GM23338 (cell line): ENCODE data around the gene DOCK1. TPM values are rescaled to one million over a fixed set of nuclear protein-coding genes. Genes with fewer than 3 reads are reported as not detected.

Experiments used
- ATAC-seq: fragments of 200-7000 bp; cut with Tn5 transposase; 3 replicates; pipeline ENCODE4 v1.9.1; 2020
- DNase-seq: peaks from one replicate; pipeline ENCODE4 v3.0.0-alpha.2; 2015; ENCODE audit warnings: low spot score
- H2AFZ ChIP-seq: fragments of 200-600 bp; sonication (generic); 2 replicates; pipeline ENCODE4 v1.8.0; 2016; ENCODE audit warnings: antibody characterized with exemption, mild to moderate bottlenecking, moderate library complexity
- H3F3A ChIP-seq: fragments of 200-600 bp; sonication (generic); replicated peaks from 2 replicates; pipeline ENCODE4 v1.8.0; 2017; ENCODE audit warnings: antibody characterized with exemption, mixed run types, low read depth
- H3K27ac ChIP-seq: fragments of 200-600 bp; sonication (generic); 2 replicates; pipeline ENCODE4 v1.6.1; 2016; ENCODE audit warnings: low read depth
- H3K27me3 ChIP-seq: fragments of 200-600 bp; sonication (generic); 2 replicates; pipeline ENCODE4 v1.8.0; 2016; ENCODE audit warnings: mild to moderate bottlenecking, mixed run types, moderate library complexity; ENCODE audit not compliant: insufficient read depth
- H3K36me3 ChIP-seq: fragments of 200-600 bp; sonication (generic); 2 replicates; pipeline ENCODE4 v1.8.0; 2016; ENCODE audit warnings: mild to moderate bottlenecking; ENCODE audit not compliant: insufficient read depth
- H3K4me1 ChIP-seq: fragments of 200-600 bp; sonication (generic); 2 replicates; pipeline ENCODE4 v1.8.0; 2016; ENCODE audit warnings: mild to moderate bottlenecking, moderate library complexity; ENCODE audit not compliant: insufficient read depth
- H3K4me2 ChIP-seq: fragments of 200-600 bp; sonication (generic); 2 replicates; pipeline ENCODE4 v1.7.1; 2017; ENCODE audit warnings: mixed run types
- H3K4me3 ChIP-seq: fragments of 200-600 bp; sonication (generic); 2 replicates; pipeline ENCODE4 v1.6.1; 2016; ENCODE audit warnings: mixed run types
- H3K79me2 ChIP-seq: fragments of 200-600 bp; sonication (generic); replicated peaks from 2 replicates; pipeline ENCODE4 v1.8.0; 2017; ENCODE audit warnings: mild to moderate bottlenecking; ENCODE audit not compliant: insufficient read depth
- H3K9me2 ChIP-seq: fragments of 200-600 bp; sonication (generic); 2 replicates; pipeline ENCODE4 v1.8.0; 2017; ENCODE audit not compliant: insufficient read depth
- H4K20me1 ChIP-seq: fragments of 200-600 bp; sonication (generic); replicated peaks from 2 replicates; pipeline ENCODE4 v1.8.0; 2017; ENCODE audit warnings: mild to moderate bottlenecking; ENCODE audit not compliant: insufficient read depth
- H3K27ac Mint-ChIP-seq: 2 replicates; pipeline ENCODE4 v1.8.0; 2020; ENCODE audit warnings: inconsistent platforms, mild to moderate bottlenecking, moderate library complexity, mixed read lengths
- H3K27me3 Mint-ChIP-seq: 3 replicates; pipeline ENCODE4 v1.8.0; 2022; ENCODE audit warnings: low read depth, mild to moderate bottlenecking, moderate library complexity, mixed read lengths, inconsistent platforms; ENCODE audit not compliant: insufficient read depth, poor library complexity
- H3K36me3 Mint-ChIP-seq: 3 replicates; pipeline ENCODE4 v1.8.0; 2021; ENCODE audit warnings: low read depth, mild to moderate bottlenecking, inconsistent platforms, moderate library complexity, mixed read lengths
- H3K4me1 Mint-ChIP-seq: 3 replicates; pipeline ENCODE4 v1.8.0; 2020; ENCODE audit warnings: mild to moderate bottlenecking, inconsistent platforms, mixed read lengths
- H3K4me3 Mint-ChIP-seq: 3 replicates; pipeline ENCODE4 v1.8.0; 2021; ENCODE audit warnings: moderate library complexity, mild to moderate bottlenecking, inconsistent platforms, mixed read lengths
- H3K9me3 Mint-ChIP-seq: 3 replicates; pipeline ENCODE4 v1.8.0; 2020; ENCODE audit warnings: moderate library complexity, mild to moderate bottlenecking, inconsistent platforms, mixed read lengths
- CTCF ChIP-seq, 2 experiments: fragments of 200-600 bp in 1 of 2; sonication (generic) in 1 of 2; conservative IDR thresholded peaks; 2 replicates each; pipeline versions ENCODE4 v1.5.1 to v1.6.1; 2016 to 2017; ENCODE audit warnings: antibody characterized with exemption in 2 of 2, low read depth in 2 of 2, mild to moderate bottlenecking in 2 of 2, moderate library complexity in 1 of 2
- ETS1 ChIP-seq: IDR thresholded peaks from 2 replicates; pipeline ENCODE4 v1.6.1; 2016; ENCODE audit warnings: antibody characterized with exemption
- EZH2 ChIP-seq: fragments of 200-600 bp; sonication (generic); IDR thresholded peaks from one replicate; pipeline ENCODE4 v1.8.0; 2017; ENCODE audit warnings: antibody characterized with exemption, mild to moderate bottlenecking, low read depth; ENCODE audit not compliant: unreplicated experiment
- EZH2phosphoT487 ChIP-seq: fragments of 200-600 bp; sonication (generic); IDR thresholded peaks from one replicate; pipeline ENCODE4 v1.8.1; 2018; ENCODE audit warnings: antibody characterized with exemption; ENCODE audit not compliant: unreplicated experiment
- NANOG ChIP-seq: IDR thresholded peaks from 2 replicates; pipeline ENCODE4 v1.6.1; 2016; ENCODE audit warnings: antibody characterized with exemption, borderline replicate concordance
- ZNF114 ChIP-seq: fragments of 250-450 bp; sonication (Bioruptor Pico); IDR thresholded peaks from 2 replicates; pipeline ENCODE4 v1.5.0; 2020; ENCODE audit warnings: mild to moderate bottlenecking, moderate library complexity
- ZNF331 ChIP-seq: fragments of 250-450 bp; sonication (Bioruptor Pico); IDR thresholded peaks from 2 replicates; pipeline ENCODE4 v1.5.0; 2020; ENCODE audit warnings: low read depth, mild to moderate bottlenecking, moderate library complexity
- ZNF462 ChIP-seq: fragments of 250-450 bp; sonication (Bioruptor Pico); IDR thresholded peaks from 2 replicates; pipeline ENCODE4 v1.5.0; 2020; ENCODE audit warnings: mild to moderate bottlenecking, moderate library complexity
- polyA plus RNA-seq: library from polyadenylated mRNA; unstranded; fragments of >200 nt; fragmentation: Nextera tagmentation; extraction: Ambion mirVana; gene quantifications from 2 replicates; pipeline ENCODE4 v1.2.1, GENCODE V29; 2016
- total RNA-seq: library from RNA; depleted of rRNA; stranded (reverse); fragments of >200 nt; shearing (Covaris generic); gene quantifications from 2 replicates; pipeline ENCODE4 v1.2.3, GENCODE V29; 2014
- TF ChIP-seq, protein P1 (sequence below): IDR thresholded peaks from one replicate; pipeline ENCODE4 v1.6.1; 2018; ENCODE audit warnings: antibody characterized with exemption; ENCODE audit not compliant: unreplicated experiment

Gene DOCK1
- total and polyA plus RNA-seq, 2 experiments from 2014 or later = 13.2 to 55.3 TPM

GRCh38 chr10:126930131-126930882 lies 25.1 kb downstream of the DOCK1 start:
- H3K27me3 Mint-ChIP-seq = peaks cover 9% of the 10 kb centered on the region
- no peak overlapping the region; the same call in 1 of the 2 replicates for H3K27ac Mint-ChIP-seq
- H3K4me2 ChIP-seq = no peak overlapping the region
- 0 out of 2 replicates have a peak, but pooled peaks cover 4% of the 10 kb centered on the region for H3K4me1 ChIP-seq
- H4K20me1 ChIP-seq = peaks cover 5% of the 10 kb centered on the region
- peaks cover 40% of the 10 kb centered on the region for H3K36me3 Mint-ChIP-seq
- no peak overlapping the region for H2AFZ ChIP-seq
- H3K27me3 ChIP-seq = no peaks in the 10 kb centered on the region
- no peak for TF ChIP-seq CTCF (conservative IDR thresholded peaks at IDR 0.05; ENCODE audit: low read depth in 2 of 2)
- TF ChIP-seq ETS1 = no peak
- no peak for TF ChIP-seq EZH2
- TF ChIP-seq ZNF114 = no peak
- no peak for TF ChIP-seq EZH2phosphoT487
- TF ChIP-seq, protein P1, sequence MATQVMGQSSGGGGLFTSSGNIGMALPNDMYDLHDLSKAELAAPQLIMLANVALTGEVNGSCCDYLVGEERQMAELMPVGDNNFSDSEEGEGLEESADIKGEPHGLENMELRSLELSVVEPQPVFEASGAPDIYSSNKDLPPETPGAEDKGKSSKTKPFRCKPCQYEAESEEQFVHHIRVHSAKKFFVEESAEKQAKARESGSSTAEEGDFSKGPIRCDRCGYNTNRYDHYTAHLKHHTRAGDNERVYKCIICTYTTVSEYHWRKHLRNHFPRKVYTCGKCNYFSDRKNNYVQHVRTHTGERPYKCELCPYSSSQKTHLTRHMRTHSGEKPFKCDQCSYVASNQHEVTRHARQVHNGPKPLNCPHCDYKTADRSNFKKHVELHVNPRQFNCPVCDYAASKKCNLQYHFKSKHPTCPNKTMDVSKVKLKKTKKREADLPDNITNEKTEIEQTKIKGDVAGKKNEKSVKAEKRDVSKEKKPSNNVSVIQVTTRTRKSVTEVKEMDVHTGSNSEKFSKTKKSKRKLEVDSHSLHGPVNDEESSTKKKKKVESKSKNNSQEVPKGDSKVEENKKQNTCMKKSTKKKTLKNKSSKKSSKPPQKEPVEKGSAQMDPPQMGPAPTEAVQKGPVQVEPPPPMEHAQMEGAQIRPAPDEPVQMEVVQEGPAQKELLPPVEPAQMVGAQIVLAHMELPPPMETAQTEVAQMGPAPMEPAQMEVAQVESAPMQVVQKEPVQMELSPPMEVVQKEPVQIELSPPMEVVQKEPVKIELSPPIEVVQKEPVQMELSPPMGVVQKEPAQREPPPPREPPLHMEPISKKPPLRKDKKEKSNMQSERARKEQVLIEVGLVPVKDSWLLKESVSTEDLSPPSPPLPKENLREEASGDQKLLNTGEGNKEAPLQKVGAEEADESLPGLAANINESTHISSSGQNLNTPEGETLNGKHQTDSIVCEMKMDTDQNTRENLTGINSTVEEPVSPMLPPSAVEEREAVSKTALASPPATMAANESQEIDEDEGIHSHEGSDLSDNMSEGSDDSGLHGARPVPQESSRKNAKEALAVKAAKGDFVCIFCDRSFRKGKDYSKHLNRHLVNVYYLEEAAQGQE = no peak
- no peak for TF ChIP-seq NANOG
- TF ChIP-seq ZNF331 (CRISPR knock-in tag) = no peak
- no peak for TF ChIP-seq ZNF462
- no peak overlapping the region for H3K27ac ChIP-seq
- H3K9me2 ChIP-seq = 0 out of 2 replicates have a peak, but pooled peaks cover 6% of the 10 kb centered on the region
- peaks cover 97% of the 10 kb centered on the region for H3K79me2 ChIP-seq
- H3K4me3 ChIP-seq = no peak overlapping the region
- no peaks in the 10 kb centered on the region for H3F3A ChIP-seq
- H3K4me3 Mint-ChIP-seq = no peak overlapping the region
- peaks cover 26% of the 10 kb centered on the region for H3K4me1 Mint-ChIP-seq
- DNase-seq (no peak), ATAC-seq (no peak)
- H3K9me3 Mint-ChIP-seq = no peaks in the 10 kb centered on the region; the same call in 1 of the 3 replicates
- no peaks in the 10 kb centered on the region for H3K36me3 ChIP-seq
